ENCODE results near the gene FXYD7.
A peak's percentile ranks its signal among the peaks of the same experiment; 100 is the strongest.
"Not testable (repeated sequence)": the region's sequence is repeated elsewhere in the genome, so short reads cannot be mapped to it uniquely, and the experiment has no call there.

FXYD7 gene

GRCh38 chr19:35128398-35129057 lies 14.5 kb upstream of the FXYD7 start:
- DNase-seq: no peak

DNA sequence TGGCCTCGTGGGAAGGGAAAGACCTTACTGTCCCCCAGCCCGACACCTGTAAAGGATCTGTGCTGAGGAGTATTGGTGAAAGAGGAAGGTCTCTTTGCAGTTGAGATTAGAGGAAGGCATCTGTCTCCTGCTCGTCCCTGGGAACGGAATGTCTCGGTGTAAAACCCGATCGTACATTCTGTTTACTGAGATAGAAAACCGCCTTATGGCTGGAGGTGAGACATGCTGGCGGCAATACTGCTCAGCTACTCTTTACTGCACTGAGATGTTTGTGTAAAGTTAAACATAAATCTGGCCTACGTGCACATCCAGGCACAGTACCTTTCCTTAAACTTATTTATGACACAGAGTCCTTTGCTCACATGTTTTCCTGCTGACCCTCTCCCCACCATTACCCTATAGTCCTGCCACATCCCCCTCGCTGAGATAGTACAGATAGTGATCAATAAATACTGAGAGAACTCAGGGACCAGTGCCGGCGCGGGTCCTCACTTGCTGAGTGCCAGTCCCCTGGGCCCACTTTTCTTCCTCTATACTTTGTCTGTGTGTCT lies 13.3 kb upstream of the FXYD7 start:
- not testable (repeated sequence) for DNase-seq

DNA sequence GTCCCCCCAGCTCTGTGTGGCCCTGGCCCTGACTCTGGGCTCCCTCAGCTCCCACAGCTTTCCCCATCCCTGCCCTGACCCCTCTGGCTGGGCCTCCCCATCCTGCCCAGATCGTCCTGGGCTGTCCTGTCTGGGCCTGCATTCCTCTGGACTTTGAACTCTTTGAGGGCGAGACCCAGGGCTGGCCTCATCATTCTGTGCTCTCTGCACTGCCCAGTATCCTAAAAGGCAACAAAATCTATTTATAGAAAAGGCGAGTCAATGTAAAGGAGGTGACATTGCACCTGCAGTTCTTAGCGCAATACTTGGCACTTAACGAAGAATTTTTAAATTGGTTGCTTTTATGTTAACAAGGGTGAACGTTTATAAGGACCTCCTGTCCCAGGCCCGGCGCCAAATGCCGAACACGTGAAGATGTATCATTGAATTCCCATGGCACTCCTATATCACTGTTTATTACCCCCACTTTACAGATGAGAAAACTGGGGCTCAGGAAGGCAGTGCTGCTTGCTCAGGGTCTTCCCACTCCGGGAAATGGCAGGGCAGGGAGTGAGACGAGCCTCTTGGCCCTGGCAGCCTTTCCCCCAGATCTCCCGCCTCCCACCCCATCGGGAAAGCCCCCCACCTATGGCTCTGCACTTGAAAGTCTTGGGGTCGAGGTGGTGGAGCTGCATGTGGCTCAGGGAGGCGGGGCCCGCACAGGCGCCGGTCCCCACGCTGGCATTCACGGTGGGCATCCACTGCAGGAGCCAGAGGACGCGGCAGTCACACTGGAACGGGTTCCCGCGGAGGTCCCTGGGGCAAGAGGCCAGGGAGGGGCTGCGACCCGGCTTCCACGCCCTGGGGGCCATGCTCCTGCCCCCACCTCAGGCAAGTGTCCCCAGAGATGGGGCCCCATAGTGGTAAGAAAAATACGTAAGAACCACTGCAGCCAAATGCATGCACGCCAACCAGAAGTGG lies 12.0 kb upstream of the FXYD7 start:
- no peak for DNase-seq

GRCh38 chr19:35132254-35132653 lies 10.8 kb upstream of the FXYD7 start:
- no peak for DNase-seq

DNA sequence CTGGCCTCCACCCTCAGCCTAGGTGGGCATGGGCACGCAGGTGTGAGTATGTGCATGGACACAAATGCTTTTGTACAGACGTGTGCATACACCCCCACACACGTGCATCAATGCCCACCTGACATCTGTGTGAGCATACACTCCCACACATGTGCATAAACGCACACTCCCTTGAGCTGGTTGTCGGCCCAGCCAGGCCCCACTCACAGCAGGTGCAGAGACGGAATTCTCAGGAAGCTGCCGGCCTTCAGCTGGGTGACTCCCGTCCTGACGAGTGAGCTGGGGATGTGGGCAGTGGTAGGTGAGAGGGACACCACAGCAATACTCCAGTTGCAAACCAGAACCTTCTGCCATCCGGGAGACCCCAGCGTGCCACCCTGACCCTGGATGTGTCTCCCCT lies 9.2 kb upstream of the FXYD7 start:
- no peak for DNase-seq

DNA sequence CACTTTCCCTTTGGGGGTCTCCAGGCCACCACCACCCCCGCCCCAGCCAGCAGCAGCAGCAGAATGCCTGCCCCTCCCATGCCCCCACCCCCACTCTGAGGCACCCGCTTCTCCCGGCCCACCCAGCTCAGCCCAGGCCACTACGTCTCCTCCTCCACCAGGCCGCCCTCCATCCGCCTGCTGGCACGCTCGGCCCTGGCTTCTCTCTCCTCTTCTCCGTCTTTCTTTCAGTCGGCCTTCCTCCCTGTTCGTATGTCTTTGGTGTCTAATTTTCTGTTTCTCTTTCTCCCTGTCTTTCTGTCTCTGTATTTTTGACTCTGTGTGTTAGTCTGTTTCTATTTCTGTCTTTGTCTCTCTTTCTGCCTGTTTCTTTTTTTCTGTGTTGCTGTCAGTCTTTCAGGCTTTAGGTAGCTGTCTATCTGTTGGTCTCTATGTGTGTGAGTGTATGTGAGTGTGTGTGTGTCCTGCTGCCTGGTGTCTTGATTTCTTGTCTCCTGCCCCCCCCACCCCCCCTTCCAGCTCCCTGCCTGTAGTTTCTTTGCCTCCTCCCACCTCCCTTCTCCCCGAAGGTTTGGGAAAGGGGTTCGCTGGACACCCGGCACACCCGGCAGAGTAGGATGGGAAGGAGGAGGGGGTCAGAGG lies 8.3 kb upstream of the FXYD7 start, which contains the start of gene LGI4:
Gene LGI4, minus strand, starts transcription at position 459 of the 642 bp plus-strand sequence. Its CDS starts 379 bp downstream, at position 80.
- DNase-seq: no peak

DNA sequence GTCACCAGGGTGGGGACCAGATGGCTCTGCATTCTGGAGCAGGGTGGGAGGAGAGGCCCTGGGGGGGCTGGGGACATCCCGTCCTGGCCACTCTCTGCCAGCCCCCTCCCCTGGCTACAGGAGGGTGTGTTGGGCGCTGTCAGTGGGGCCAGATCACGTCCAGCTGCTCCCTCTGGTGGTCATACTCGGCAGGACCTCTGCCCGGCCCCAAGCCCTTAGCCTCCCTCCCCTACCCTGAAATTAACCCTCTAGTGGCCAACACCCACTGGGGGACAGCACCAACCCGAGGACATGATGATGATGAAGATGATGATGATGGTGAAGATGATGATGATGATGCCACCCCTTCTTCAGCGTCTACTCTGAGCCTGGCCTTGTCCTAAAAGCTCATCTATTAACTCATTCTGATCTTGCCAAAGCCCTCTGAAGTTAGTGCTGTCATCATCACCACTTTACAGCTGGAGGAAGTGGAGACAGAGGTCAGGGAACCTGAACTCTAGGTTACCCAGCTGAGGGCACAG lies 7.6 kb upstream of the FXYD7 start:
- peak; percentile 86 for DNase-seq

GRCh38 chr19:35136231-35136630 lies 6.8 kb upstream of the FXYD7 start:
- DNase-seq: no peak

- no peak for DNase-seq
Observed at GRCh38 chr19:35136977-35137702, 5.9 kb upstream of the FXYD7 start.

DNA sequence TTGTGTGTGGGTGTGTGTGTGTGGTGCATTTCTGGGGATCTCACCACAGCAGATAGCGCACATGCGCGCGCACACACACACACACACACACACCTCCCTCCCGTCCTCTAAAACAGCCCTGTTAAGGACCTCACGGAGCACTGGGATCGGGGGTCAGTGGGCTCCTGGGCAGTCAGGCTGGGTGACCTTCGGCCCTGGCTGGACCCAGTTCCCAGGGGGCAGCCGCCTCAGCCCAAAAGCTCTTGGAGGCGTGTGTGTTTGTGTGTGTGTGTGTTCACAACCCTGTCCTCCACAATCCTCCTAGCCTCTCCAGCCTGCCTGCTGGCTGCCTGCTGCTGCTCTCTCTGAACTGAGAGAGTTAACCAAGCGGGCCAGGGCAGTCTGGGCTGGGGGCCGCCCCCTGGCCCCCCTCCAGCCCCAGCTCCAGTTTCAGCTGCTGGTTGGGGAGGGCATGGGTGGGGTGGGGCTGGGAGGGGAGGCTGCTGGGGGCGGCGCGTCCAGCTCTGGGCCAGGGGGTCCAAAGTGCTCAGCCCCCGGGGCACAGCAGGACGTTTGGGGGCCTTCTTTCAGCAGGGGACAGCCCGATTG lies 4.7 kb upstream of the FXYD7 start, which contains the start of gene FXYD1:
Gene FXYD1, plus strand, starts transcription at position 520 of the 588 bp plus-strand sequence. CDS start 1,256 bp downstream, outside the sequence.
- no peak for DNase-seq

DNA sequence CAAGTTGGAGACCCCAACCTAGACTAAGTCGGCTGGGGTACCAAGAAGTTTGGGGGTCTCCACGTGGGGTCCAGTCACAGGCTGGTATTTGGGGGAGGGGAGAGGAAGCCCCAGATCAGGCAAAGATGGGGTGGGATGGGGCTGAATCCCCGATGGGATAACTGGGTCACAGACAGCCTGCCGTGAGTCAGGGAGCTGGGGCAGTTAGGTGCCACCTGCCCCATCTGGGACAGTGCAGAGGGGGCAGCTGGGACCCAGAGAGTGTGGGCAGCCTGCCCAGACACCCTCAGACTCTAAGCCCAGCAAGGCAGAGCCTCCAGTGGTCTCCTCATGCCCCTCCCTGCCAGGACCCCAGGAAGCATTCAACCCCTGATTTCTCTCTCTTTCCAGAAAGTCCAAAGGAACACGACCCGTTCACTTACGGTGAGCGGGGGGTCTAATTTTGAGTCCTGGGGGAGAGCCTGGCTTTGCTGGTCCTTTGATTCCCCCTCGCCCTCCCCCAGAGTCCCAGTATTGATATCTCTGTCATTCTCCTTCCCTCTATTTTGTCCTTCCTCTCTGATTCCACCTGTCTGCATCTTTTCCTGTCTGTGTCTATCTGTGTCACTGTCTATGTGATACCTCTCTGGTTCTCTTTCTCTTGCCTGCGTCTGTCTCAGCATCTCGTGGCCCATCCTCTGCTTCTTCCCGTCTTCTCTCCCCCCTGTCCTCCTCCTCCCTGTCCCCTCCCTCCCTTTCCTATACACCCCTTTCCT lies 2.7 kb upstream of the FXYD7 start:
- no peak for DNase-seq

- DNase-seq: peak; percentile 96
Observed at GRCh38 chr19:35140962-35141836, 1.9 kb upstream of the FXYD7 start.

GRCh38 chr19:35141837-35142605 lies 1.0 kb upstream of the FXYD7 start:
- DNase-seq: peak; percentile 64

GRCh38 chr19:35142606-35143230 lies 337 bp upstream of the FXYD7 start:
- DNase-seq: peak; percentile 81

DNA sequence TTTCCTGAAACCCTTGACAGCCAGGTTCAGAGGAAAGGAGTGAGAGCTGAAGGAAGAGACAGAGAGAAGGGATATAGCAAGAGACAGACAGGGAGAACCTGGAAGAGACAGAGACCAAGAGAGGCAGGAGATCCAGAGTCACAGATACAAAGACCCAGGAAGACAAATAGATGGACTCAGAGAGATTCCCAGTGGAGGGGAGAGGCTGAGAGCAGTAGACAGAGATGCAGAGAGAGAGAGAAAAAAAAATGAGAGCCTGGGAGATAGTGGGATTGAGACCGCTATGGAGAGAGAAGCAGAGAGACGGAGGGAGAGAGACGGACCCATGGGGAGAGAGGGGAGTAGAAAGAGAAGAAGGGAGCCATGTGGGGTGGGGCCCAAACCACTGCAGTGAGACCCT lies 763 bp downstream of the FXYD7 start:
- DNase-seq: no peak

GRCh38 chr19:35144259-35144599 lies 1.2 kb downstream of the FXYD7 start:
- no peak for DNase-seq

DNA sequence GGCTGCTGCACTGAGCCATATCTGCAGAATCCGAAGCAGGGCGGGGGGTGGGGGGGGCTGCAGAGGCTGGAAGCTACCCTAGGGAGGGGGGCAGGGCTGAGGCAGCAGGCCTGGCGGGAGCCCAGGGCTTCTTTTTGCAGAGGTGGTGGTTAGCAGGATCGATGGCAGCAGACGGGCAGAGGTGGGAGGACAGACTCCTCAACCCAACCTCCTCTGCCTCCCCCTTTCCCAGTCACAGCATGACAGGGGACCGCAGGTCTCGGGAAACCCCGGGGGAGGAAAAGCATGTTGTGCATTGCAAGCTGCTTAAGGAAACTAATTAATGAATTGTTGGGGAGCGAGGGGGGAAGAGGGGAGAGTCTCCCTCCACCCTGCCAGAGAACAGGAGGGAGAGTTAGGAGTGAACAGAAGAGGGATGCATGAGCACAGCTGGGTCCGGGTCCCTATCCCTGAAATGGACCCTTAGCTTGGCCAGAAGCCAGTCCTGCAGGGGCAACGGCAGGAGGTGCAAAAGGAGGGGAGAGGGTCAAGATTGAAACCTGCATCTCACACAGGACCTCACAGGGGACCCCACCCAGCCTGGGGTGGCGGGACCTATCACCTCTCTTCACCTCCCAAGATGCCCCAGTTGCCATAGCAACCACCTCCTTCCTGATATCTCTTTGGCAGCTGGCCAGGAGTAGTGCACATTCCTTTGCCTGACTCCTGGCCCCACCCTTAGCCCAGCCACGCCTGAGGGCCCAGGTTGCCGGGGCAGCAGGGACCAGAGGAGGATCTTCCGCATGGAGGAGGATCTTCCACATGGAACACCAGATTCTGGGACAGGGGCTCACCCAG lies 1.8 kb downstream of the FXYD7 start:
- DNase-seq: peak; percentile 67

All from hematopoietic multipotent progenitor cell treated with erythropoietin and hydrocortisone succinate and interleukin-3 and kit ligand, for 4 days (in vitro differentiated cells).